K562 (cell line): ENCODE results near the gene TXLNA. TPM values are rescaled to one million over a fixed set of nuclear protein-coding genes. Genes with fewer than 3 reads are reported as not detected.

Experiments
- ATF7 ChIP-seq: fragments of 450-650 bp; IDR thresholded peaks from 2 replicates; pipeline ENCODE4 v1.7.1; 2014; ENCODE audit warnings: mild to moderate bottlenecking, moderate library complexity
- CGGBP1 ChIP-seq: fragments of 250-450 bp; sonication (Bioruptor Pico); IDR thresholded peaks from 2 replicates; pipeline ENCODE4 v1.9.0; 2021; ENCODE audit warnings: mild to moderate bottlenecking
- ELF1 ChIP-seq: fragments of 200-800 bp; sonication (Bioruptor generic); IDR thresholded peaks from 2 replicates; pipeline ENCODE4 v1.6.1; 2016; ENCODE audit warnings: missing genetic modification characterization, missing compliant biosample characterization
- ESRRA ChIP-seq: fragments of 450-650 bp; IDR thresholded peaks from 2 replicates; pipeline ENCODE4 v1.6.1; 2014; ENCODE audit warnings: low read depth, mild to moderate bottlenecking, moderate library complexity, borderline replicate concordance
- MGA ChIP-seq: fragments of 450-650 bp; IDR thresholded peaks from 2 replicates; pipeline ENCODE4 v1.6.1; 2016; ENCODE audit warnings: mild to moderate bottlenecking, moderate library complexity
- ZBTB34 ChIP-seq: fragments of 250-450 bp; sonication (Bioruptor Pico); IDR thresholded peaks from 2 replicates; pipeline ENCODE4 v1.8.0; 2021; ENCODE audit warnings: mild to moderate bottlenecking, moderate library complexity
- ZNF398 ChIP-seq: fragments of 250-450 bp; sonication (Bioruptor Pico); IDR thresholded peaks from 2 replicates; pipeline ENCODE4 v1.8.0; 2021; ENCODE audit warnings: moderate library complexity, mild to moderate bottlenecking, inconsistent platforms
- polyA plus RNA-seq, 8 experiments: library from polyadenylated mRNA; depleted of rRNA in 4 of 8; stranded (reverse) in 5 of 8; unstranded in 3 of 8; fragments of >200 nt; fragmentation: Nextera tagmentation in 2 of 8; fragmentation: Illumina TruSeq in 1 of 8; extraction: Ambion mirVana in 2 of 8; extraction: Trizol in 1 of 8; gene quantifications; 2 replicates each; pipeline versions ENCODE4 v1.2.1 to v1.2.3, GENCODE V29; 2011 to 2014; ENCODE audit warnings: inconsistent platforms in 1 of 8, missing spikeins in 1 of 8
- total RNA-seq, 7 experiments: library from RNA; depleted of rRNA in 6 of 7; stranded (reverse); fragments of >200 nt in 6 of 7; fragmentation: Illumina TruSeq in 2 of 7; extraction: Trizol in 2 of 7; gene quantifications; 2 replicates each; pipeline versions ENCODE4 v1.2.1 to v1.2.3, GENCODE V29; 2011 to 2021; ENCODE audit warnings: low replicate concordance in 1 of 7
- TF ChIP-seq, protein P1 (sequence below): fragments of 250-450 bp; sonication (Bioruptor Pico); IDR thresholded peaks from 2 replicates; pipeline ENCODE4 v1.5.0; 2022; ENCODE audit warnings: mild to moderate bottlenecking

Gene TXLNA
- total and polyA plus RNA-seq, 9 of the 15 experiments (the other 6 are each of a cell fraction or from before 2014, with no cell fraction given): 9.2 to 54.5 (median 39.3) TPM

- TF ChIP-seq MGA (no peak), ESRRA (peak; percentile 54; the same call in 1 of the 2 replicates), ZNF398 (CRISPR knock-in tag) (no peak), ATF7 (peak; percentile 17; the same call in 1 of the 2 replicates), ELF1 (tag) (no peak), ZBTB34 (CRISPR knock-in tag) (no peak), CGGBP1 (no peak)
- TF ChIP-seq, protein P1, sequence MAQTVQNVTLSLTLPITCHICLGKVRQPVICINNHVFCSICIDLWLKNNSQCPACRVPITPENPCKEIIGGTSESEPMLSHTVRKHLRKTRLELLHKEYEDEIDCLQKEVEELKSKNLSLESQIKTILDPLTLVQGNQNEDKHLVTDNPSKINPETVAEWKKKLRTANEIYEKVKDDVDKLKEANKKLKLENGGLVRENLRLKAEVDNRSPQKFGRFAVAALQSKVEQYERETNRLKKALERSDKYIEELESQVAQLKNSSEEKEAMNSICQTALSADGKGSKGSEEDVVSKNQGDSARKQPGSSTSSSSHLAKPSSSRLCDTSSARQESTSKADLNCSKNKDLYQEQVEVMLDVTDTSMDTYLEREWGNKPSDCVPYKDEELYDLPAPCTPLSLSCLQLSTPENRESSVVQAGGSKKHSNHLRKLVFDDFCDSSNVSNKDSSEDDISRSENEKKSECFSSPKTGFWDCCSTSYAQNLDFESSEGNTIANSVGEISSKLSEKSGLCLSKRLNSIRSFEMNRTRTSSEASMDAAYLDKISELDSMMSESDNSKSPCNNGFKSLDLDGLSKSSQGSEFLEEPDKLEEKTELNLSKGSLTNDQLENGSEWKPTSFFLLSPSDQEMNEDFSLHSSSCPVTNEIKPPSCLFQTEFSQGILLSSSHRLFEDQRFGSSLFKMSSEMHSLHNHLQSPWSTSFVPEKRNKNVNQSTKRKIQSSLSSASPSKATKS (CRISPR knock-in tag): no peak
Measured at GRCh38 chr1:32215629-32216480, 36.4 kb downstream of the TXLNA start (continued).
